ENCODE data around the gene METAP2.

Gene METAP2

DNA sequence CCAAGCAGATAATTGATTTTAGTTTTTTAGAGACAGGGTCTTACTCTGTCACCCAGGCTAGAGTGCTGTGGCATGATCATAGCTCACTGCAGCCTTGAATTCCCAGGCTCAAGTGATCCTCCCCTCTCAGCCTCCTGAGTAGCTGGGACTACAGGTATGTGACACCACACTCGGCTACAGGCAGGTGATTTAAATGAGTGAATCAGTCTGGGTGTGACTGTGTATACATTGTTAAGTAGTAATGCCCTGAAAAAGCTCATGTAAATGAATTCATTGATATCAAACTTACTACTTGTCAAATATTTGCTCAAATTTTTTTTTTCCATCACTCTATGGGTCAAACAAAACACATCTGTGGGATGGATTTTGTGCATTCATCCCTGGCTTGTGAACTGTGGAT, 83.7 kb downstream of the METAP2 start:
- no peaks in the 10 kb centered on the region for H3K4me1 Mint-ChIP-seq
- H3K36me3 Mint-ChIP-seq (ENCODE audit: low read depth), result no peaks in the 10 kb centered on the region
- H3K4me3 Mint-ChIP-seq, result no peak overlapping the region
- TF ChIP-seq, protein P1, sequence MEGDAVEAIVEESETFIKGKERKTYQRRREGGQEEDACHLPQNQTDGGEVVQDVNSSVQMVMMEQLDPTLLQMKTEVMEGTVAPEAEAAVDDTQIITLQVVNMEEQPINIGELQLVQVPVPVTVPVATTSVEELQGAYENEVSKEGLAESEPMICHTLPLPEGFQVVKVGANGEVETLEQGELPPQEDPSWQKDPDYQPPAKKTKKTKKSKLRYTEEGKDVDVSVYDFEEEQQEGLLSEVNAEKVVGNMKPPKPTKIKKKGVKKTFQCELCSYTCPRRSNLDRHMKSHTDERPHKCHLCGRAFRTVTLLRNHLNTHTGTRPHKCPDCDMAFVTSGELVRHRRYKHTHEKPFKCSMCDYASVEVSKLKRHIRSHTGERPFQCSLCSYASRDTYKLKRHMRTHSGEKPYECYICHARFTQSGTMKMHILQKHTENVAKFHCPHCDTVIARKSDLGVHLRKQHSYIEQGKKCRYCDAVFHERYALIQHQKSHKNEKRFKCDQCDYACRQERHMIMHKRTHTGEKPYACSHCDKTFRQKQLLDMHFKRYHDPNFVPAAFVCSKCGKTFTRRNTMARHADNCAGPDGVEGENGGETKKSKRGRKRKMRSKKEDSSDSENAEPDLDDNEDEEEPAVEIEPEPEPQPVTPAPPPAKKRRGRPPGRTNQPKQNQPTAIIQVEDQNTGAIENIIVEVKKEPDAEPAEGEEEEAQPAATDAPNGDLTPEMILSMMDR (IDR thresholded peaks at IDR 0.05; ENCODE audit: unreplicated experiment in 3 of 3), result no peak
- H3K27me3 Mint-ChIP-seq (ENCODE audit: low read depth), result peaks cover 35% of the 10 kb centered on the region
- H3K9me3 Mint-ChIP-seq, result no peaks in the 10 kb centered on the region
- H3K27ac Mint-ChIP-seq, result no peak overlapping the region
